Activated T-helper 1 cell treated with anti-CD3 and anti-CD28 coated beads, Interleukin-12 subunit alpha, Interleukin-12 subunit beta, Interleukin-2, Interleukin-4 antibody, amounts not matched to agents 30 ng/mL and 10 ng/mL and 1 ng/mL, durations not matched to agents 14 hours and 24 hours and 36 hours (primary cell): ENCODE data around the gene TXNDC12. TPM values are rescaled to one million over a fixed set of nuclear protein-coding genes. Genes with fewer than 3 reads are reported as not detected.
"Not testable (repeated sequence)": the region's sequence is repeated elsewhere in the genome, so short reads cannot be mapped to it uniquely, and the experiment has no call there.

Experiments
- DNase-seq: peaks from one replicate; pipeline ENCODE4 v3.0.0; 2021; ENCODE audit warnings: low spot score
- H3K27ac Mint-ChIP-seq: one replicate; pipeline ENCODE4 v1.8.0; 2021; ENCODE audit warnings: mild to moderate bottlenecking, mixed read lengths
- H3K27me3 Mint-ChIP-seq: one replicate; pipeline ENCODE4 v1.8.0; 2022; ENCODE audit warnings: mild to moderate bottlenecking, moderate library complexity, mixed read lengths; ENCODE audit not compliant: insufficient read depth
- H3K36me3 Mint-ChIP-seq: one replicate; pipeline ENCODE4 v1.8.0; 2021; ENCODE audit warnings: low read depth, mixed read lengths
- H3K4me1 Mint-ChIP-seq: one replicate; pipeline ENCODE4 v1.8.0; 2021; ENCODE audit warnings: low read depth, mixed read lengths
- H3K4me3 Mint-ChIP-seq: one replicate; pipeline ENCODE4 v1.8.0; 2021; ENCODE audit warnings: mild to moderate bottlenecking, moderate library complexity, mixed read lengths
- H3K9me3 Mint-ChIP-seq: one replicate; pipeline ENCODE4 v1.8.0; 2021; ENCODE audit warnings: mixed read lengths
- intact Hi-C: fragments of 100-400 bp; cut with micrococcal nuclease; formaldehyde crosslinking; loops from one replicate; pipeline ENCODE4 v1.15.1; 2024
- total RNA-seq: library from RNA; stranded (reverse); gene quantifications from 2 replicates; pipeline ENCODE4 v1.2.3, GENCODE V29; 2022

Gene TXNDC12
- total RNA-seq, 1 donor from 2014 or later: 46.7 TPM

- intact Hi-C loops: no loop called here
- Mint-ChIP-seq H3K9me3 (no peaks in the 10 kb centered on the region), H3K27me3 (peaks cover 23% of the 10 kb centered on the region), H3K4me3 (no peak overlapping the region), H3K36me3 (no peaks in the 10 kb centered on the region), H3K4me1 (no peaks in the 10 kb centered on the region), H3K27ac (no peak overlapping the region)
- DNase-seq: no peak
Observed at GRCh38 chr1:52007215-52008002, 47.6 kb downstream of the TXNDC12 start.

GRCh38 chr1:52006081-52006553 is 48.9 kb downstream of the TXNDC12 start:
- H3K27ac Mint-ChIP-seq, H3K36me3 Mint-ChIP-seq, H3K4me3 Mint-ChIP-seq, H3K9me3 Mint-ChIP-seq, intact Hi-C loops, DNase-seq, H3K4me1 Mint-ChIP-seq: not testable (repeated sequence)
- peaks cover 23% of the 10 kb centered on the region for H3K27me3 Mint-ChIP-seq

GRCh38 chr1:52005548-52005947 is 49.4 kb downstream of the TXNDC12 start:
- DNase-seq, H3K4me3 Mint-ChIP-seq, H3K4me1 Mint-ChIP-seq, H3K27ac Mint-ChIP-seq, H3K9me3 Mint-ChIP-seq, H3K36me3 Mint-ChIP-seq, intact Hi-C loops: not testable (repeated sequence)
- H3K27me3 Mint-ChIP-seq: peaks cover 23% of the 10 kb centered on the region

GRCh38 chr1:52003877-52004276 is 51.1 kb downstream of the TXNDC12 start:
- no peaks in the 10 kb centered on the region for H3K36me3 Mint-ChIP-seq
- no peak for DNase-seq
- H3K27ac Mint-ChIP-seq: no peak overlapping the region
- H3K4me3 Mint-ChIP-seq: no peak overlapping the region
- H3K9me3 Mint-ChIP-seq: no peaks in the 10 kb centered on the region
- H3K4me1 Mint-ChIP-seq: no peaks in the 10 kb centered on the region
- H3K27me3 Mint-ChIP-seq: peaks cover 23% of the 10 kb centered on the region
- intact Hi-C loops: no loop called here

- peak; percentile 52 for DNase-seq
- Mint-ChIP-seq H3K36me3 (no peaks in the 10 kb centered on the region), H3K27me3 (peaks cover 21% of the 10 kb centered on the region), H3K4me3 (no peak overlapping the region), H3K27ac (no peak overlapping the region), H3K9me3 (no peaks in the 10 kb centered on the region), H3K4me1 (no peaks in the 10 kb centered on the region)
- intact Hi-C loops: loop anchor here (1.0 kb wide), 1 partner anchor 105 kb away; no protein-coding TSS in a partner anchor
Observed at GRCh38 chr1:52002038-52002917, 52.7 kb downstream of the TXNDC12 start.

- Mint-ChIP-seq H3K4me3 (no peak overlapping the region), H3K36me3 (no peaks in the 10 kb centered on the region), H3K4me1 (no peaks in the 10 kb centered on the region), H3K27ac (no peak overlapping the region), H3K9me3 (no peaks in the 10 kb centered on the region), H3K27me3 (peaks cover 12% of the 10 kb centered on the region)
- DNase-seq: no peak
- intact Hi-C loops: no loop called here
Observed at GRCh38 chr1:51998701-51999100, 56.3 kb downstream of the TXNDC12 start.

GRCh38 chr1:51997974-51998382 is 57.0 kb downstream of the TXNDC12 start:
- H3K4me1 Mint-ChIP-seq: no peaks in the 10 kb centered on the region
- H3K4me3 Mint-ChIP-seq: no peak overlapping the region
- peaks cover 15% of the 10 kb centered on the region for H3K27me3 Mint-ChIP-seq
- H3K9me3 Mint-ChIP-seq: no peaks in the 10 kb centered on the region
- intact Hi-C loops: no loop called here
- no peak for DNase-seq
- H3K36me3 Mint-ChIP-seq: no peaks in the 10 kb centered on the region
- H3K27ac Mint-ChIP-seq: no peak overlapping the region

GRCh38 chr1:51990478-51990965 is 64.5 kb downstream of the TXNDC12 start, which contains the start of gene RAB3B:
TSS of gene RAB3B (minus strand) at chr1:51990700. CDS start at chr1:51977117, 13,583 bp downstream.
- intact Hi-C loops: no loop called here
- Mint-ChIP-seq H3K36me3 (no peaks in the 10 kb centered on the region), H3K9me3 (no peaks in the 10 kb centered on the region), H3K27ac (peak within 1 kb of the TSS; percentile 24), H3K4me3 (peak within 1 kb of the TSS; percentile 75), H3K4me1 (peaks cover 15% of the 10 kb centered on the region), H3K27me3 (peaks cover 53% of the 10 kb centered on the region)
- DNase-seq: peak; percentile 58

- Mint-ChIP-seq H3K4me3 (peak overlapping the region; percentile 74), H3K27me3 (peaks cover 53% of the 10 kb centered on the region), H3K36me3 (no peaks in the 10 kb centered on the region), H3K27ac (no peak overlapping the region), H3K9me3 (no peaks in the 10 kb centered on the region), H3K4me1 (peaks cover 15% of the 10 kb centered on the region)
- no peak for DNase-seq
- intact Hi-C loops: no loop called here
Observed at GRCh38 chr1:51989582-51990477, 65.2 kb downstream of the TXNDC12 start.

- Mint-ChIP-seq H3K27ac (no peak overlapping the region), H3K27me3 (peaks cover 48% of the 10 kb centered on the region), H3K9me3 (no peaks in the 10 kb centered on the region), H3K4me1 (peaks cover 15% of the 10 kb centered on the region), H3K36me3 (no peaks in the 10 kb centered on the region), H3K4me3 (no peak overlapping the region)
- DNase-seq: no peak
- intact Hi-C loops: no loop called here
Observed at GRCh38 chr1:51988254-51988653, 66.7 kb downstream of the TXNDC12 start.

GRCh38 chr1:51986718-51987117 is 68.3 kb downstream of the TXNDC12 start:
- Mint-ChIP-seq H3K4me3 (no peak overlapping the region), H3K27ac (no peak overlapping the region), H3K9me3 (no peaks in the 10 kb centered on the region), H3K36me3 (no peaks in the 10 kb centered on the region), H3K27me3 (peaks cover 35% of the 10 kb centered on the region), H3K4me1 (peaks cover 9% of the 10 kb centered on the region)
- no peak for DNase-seq
- intact Hi-C loops: no loop called here

- intact Hi-C loops: no loop called here
- Mint-ChIP-seq H3K36me3 (no peaks in the 10 kb centered on the region), H3K27ac (no peak overlapping the region), H3K4me1 (no peaks in the 10 kb centered on the region), H3K27me3 (peaks cover 8% of the 10 kb centered on the region), H3K4me3 (no peak overlapping the region), H3K9me3 (no peaks in the 10 kb centered on the region)
- no peak for DNase-seq
Observed at GRCh38 chr1:51982161-51982560, 72.8 kb downstream of the TXNDC12 start.
